Activated B cell treated with CpG ODN at 0.5 μM for 24 hours (primary cell): ENCODE measurements around the gene PARN. TPM values are rescaled to one million over a fixed set of nuclear protein-coding genes. Genes with fewer than 3 reads are reported as not detected.

Source experiments
- ATAC-seq: fragments of 200-7000 bp; cut with Tn5 transposase; one replicate; pipeline ENCODE4 v1.10.0; 2021; ENCODE audit warnings: low read depth, mild to moderate bottlenecking, moderate library complexity
- CTCF ChIA-PET: fragments of 350-600 bp; sonication (Branson Sonifier 250); formaldehyde crosslinking; loops from one replicate; lab custom pipeline; 2021; ENCODE audit warnings: antibody characterized with exemption; lab: Charles Lee
- POLR2A ChIA-PET: fragments of 350-600 bp; sonication (Branson Sonifier 250); formaldehyde crosslinking; loops from one replicate; lab custom pipeline; 2021; ENCODE audit warnings: antibody characterized with exemption; lab: Charles Lee
- DNase-seq: peaks from one replicate; pipeline ENCODE4 v3.0.0; 2022
- H3K27ac Mint-ChIP-seq: one replicate; pipeline ENCODE4 v1.8.0; 2020; ENCODE audit warnings: mixed read lengths
- H3K27me3 Mint-ChIP-seq: one replicate; pipeline ENCODE4 v1.8.0; 2021; ENCODE audit warnings: mixed read lengths
- H3K36me3 Mint-ChIP-seq: one replicate; pipeline ENCODE4 v1.8.0; 2021; ENCODE audit warnings: low read depth, mixed read lengths
- H3K4me1 Mint-ChIP-seq: one replicate; pipeline ENCODE4 v1.8.0; 2021; ENCODE audit warnings: mixed read lengths
- H3K4me3 Mint-ChIP-seq: one replicate; pipeline ENCODE4 v1.8.0; 2020; ENCODE audit warnings: mild to moderate bottlenecking, mixed read lengths
- H3K9me3 Mint-ChIP-seq: one replicate; pipeline ENCODE4 v1.8.0; 2020; ENCODE audit warnings: mixed read lengths
- intact Hi-C: fragments of 100-400 bp; cut with micrococcal nuclease; formaldehyde crosslinking; loops from one replicate; pipeline ENCODE4 v1.15.1; 2024
- total RNA-seq: library from RNA; stranded (reverse); gene quantifications from 2 replicates; pipeline ENCODE4 v1.2.3, GENCODE V29; 2022
- TF ChIP-seq, protein P1 (sequence below): fragments of 200-600 bp; IDR thresholded peaks from one replicate; pipeline ENCODE4 v1.8.0; 2022; ENCODE audit warnings: antibody characterized with exemption, mild to moderate bottlenecking

Gene PARN
- total RNA-seq, 1 donor from 2014 or later = 47.3 TPM

DNA sequence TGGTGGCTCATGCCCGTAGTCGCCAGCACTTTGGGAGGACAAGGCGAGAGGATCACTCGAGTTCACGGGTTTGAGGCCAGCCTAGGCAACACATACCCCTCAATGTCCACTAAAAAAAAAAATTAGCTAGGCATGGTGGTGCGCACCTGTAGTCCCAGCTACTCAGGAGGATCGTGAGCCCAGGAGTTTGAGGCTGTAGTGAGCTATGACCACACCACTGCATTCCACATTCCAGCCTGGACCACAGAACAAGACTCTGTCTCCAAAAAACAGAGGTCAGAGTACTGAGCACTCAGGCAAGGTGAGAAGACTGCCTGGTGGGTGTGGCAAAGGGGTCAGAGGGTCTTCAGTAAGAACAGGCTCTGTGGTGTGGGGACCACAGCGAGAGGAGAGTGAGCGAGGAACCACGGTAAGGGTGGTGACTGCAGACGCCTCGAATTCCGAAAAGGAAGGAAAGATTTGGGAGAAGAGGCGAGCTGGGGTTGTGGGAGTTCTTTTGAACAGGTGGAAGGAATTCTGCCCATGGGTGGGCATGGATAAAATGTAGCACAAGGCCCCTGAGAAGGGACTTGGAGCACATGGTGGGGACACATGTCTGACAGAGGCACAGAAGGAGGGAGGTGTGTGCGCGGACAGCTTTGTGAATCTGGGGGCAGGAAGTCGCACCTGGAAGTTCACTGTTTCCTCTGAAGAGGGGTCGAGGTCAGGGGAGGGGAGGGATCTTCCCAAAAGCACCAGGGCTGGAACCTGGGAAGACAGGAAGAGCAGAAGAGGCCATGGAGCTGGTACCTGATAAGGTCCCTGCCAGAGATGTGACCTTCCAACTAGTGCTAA is 134.6 kb downstream of the PARN start:
- no peak overlapping the region for H3K27ac Mint-ChIP-seq
- POLR2A ChIA-PET = no interaction called here
- intact Hi-C loops = no loop called here
- no peaks in the 10 kb centered on the region for H3K27me3 Mint-ChIP-seq
- H3K4me1 Mint-ChIP-seq = peaks cover 13% of the 10 kb centered on the region
- ATAC-seq = no peak
- DNase-seq = no peak
- peaks cover 30% of the 10 kb centered on the region for H3K36me3 Mint-ChIP-seq
- no peak overlapping the region for H3K4me3 Mint-ChIP-seq
- CTCF ChIA-PET = no interaction called here
- TF ChIP-seq, protein P1, sequence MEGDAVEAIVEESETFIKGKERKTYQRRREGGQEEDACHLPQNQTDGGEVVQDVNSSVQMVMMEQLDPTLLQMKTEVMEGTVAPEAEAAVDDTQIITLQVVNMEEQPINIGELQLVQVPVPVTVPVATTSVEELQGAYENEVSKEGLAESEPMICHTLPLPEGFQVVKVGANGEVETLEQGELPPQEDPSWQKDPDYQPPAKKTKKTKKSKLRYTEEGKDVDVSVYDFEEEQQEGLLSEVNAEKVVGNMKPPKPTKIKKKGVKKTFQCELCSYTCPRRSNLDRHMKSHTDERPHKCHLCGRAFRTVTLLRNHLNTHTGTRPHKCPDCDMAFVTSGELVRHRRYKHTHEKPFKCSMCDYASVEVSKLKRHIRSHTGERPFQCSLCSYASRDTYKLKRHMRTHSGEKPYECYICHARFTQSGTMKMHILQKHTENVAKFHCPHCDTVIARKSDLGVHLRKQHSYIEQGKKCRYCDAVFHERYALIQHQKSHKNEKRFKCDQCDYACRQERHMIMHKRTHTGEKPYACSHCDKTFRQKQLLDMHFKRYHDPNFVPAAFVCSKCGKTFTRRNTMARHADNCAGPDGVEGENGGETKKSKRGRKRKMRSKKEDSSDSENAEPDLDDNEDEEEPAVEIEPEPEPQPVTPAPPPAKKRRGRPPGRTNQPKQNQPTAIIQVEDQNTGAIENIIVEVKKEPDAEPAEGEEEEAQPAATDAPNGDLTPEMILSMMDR = no peak
- H3K9me3 Mint-ChIP-seq = no peaks in the 10 kb centered on the region

DNA sequence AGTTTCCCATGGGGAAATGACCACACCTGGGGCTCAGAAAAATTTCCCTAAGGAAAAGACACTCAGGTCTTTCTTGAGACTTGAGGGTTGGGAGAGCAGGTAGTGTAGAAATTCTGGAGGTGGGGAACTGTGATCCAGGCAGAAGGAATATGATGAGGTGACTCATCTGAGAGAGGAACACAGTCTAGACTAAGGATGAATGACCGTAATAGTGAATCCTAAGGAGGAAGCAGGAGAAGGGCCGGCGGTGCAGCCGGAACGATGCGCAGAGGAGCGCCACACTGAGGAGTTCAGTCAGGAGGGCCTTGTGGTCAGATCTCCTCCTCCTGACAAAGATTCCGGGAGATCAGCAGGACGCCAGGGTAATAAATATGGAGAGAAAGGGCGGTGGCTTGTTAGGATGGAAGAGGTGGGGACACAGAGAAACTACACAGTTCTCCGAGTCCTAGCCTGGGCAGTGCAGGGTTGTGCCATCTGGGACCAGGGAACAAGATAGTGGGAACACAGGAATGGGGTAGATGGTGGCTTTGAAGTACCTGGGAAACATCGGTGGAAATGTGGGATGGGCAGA is 135.6 kb downstream of the PARN start:
- H3K4me1 Mint-ChIP-seq = peaks cover 13% of the 10 kb centered on the region

DNA sequence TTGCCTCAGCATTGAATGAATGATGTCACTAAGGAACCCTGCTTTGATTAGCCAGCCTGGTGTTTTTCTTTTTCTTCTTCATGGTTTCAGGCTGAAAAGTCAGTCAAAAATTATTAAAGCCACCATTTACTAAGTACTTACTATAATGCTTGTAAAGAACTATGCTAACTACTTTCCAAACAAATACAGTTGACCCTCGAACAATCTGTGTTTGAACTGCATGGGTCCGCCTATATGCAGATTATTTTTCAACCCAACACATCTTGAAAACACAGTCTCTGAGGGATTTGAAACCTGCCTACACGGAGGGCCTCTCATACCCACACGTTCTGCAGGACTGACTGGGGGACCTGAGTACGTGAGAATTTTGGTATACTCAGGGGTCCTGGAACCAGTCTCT is 136.3 kb downstream of the PARN start:
- POLR2A ChIA-PET = no interaction called here
- H3K4me3 Mint-ChIP-seq = no peak overlapping the region
- peaks cover 32% of the 10 kb centered on the region for H3K36me3 Mint-ChIP-seq
- DNase-seq = no peak
- H3K4me1 Mint-ChIP-seq = peaks cover 15% of the 10 kb centered on the region
- TF ChIP-seq, protein P1 = no peak
- no peaks in the 10 kb centered on the region for H3K27me3 Mint-ChIP-seq
- intact Hi-C loops = no loop called here
- CTCF ChIA-PET = no interaction called here
- no peak for ATAC-seq
- H3K27ac Mint-ChIP-seq = no peak overlapping the region
- no peaks in the 10 kb centered on the region for H3K9me3 Mint-ChIP-seq

More for the DNA sequence above, 135.6 kb downstream of the PARN start:
- ATAC-seq (no peak), DNase-seq (no peak)
- Mint-ChIP-seq H3K27me3 (no peaks in the 10 kb centered on the region), H3K36me3 (peaks cover 31% of the 10 kb centered on the region), H3K9me3 (no peaks in the 10 kb centered on the region), H3K27ac (no peak overlapping the region), H3K4me3 (no peak overlapping the region)
- ChIA-PET CTCF (no interaction called here), POLR2A (no interaction called here)
- intact Hi-C loops = no loop called here
- TF ChIP-seq, protein P1 = no peak

DNA sequence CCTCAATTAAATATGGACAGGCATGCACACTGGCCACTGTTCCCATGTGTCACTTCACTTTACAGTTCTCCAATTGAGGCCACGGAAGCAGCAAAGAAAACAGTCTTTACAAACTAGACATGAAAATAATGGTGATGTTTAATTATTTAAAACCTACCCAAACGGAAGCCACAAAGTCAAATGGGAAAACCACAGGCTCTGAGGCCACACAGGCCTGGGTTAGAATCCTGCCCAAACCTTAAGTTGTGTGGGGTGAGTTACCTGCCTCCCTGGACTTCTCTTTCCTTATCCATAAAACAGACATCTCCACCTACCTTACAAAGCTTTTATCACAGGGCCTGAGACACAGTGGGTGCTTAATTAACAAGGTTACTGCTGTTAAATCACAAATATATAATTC is 137.4 kb downstream of the PARN start:
- ATAC-seq = no peak
- ChIA-PET CTCF (no interaction called here), POLR2A (no interaction called here)
- Mint-ChIP-seq H3K27me3 (no peaks in the 10 kb centered on the region), H3K27ac (no peak overlapping the region), H3K36me3 (peaks cover 29% of the 10 kb centered on the region), H3K9me3 (no peaks in the 10 kb centered on the region), H3K4me1 (peaks cover 16% of the 10 kb centered on the region), H3K4me3 (no peak overlapping the region)
- intact Hi-C loops = no loop called here
- DNase-seq = no peak
- TF ChIP-seq, protein P1 = no peak

DNA sequence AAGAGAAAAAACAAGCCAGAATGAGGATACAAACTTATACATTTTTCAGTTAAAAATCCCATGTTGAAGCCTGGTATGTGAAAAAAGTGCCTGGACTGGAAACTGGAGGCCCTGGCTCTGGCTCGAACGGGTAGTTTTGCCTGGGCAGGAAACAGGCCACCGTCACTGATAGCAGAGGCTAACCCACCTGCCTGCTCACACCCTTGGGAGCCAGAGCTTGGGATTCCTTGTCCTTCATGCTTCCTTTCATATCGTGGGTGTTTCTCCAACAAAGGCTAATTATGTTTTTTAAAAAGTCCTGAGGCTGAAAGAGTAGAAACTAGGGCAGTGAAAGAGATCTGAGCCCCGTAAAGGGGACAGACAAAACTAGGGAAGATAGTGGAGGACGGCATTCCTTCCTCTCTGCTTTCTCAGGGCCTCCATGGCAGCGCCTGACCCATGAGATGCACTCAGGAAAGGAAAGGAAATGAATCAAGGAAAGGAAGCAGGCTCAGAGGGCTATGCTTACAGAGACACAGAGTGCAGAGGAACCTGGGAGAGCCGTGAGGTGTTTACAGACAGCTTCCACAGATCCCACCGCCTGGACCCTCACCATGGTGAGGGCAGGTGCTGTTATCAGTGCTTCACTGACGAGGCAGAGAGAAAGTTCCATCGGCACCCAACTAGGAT is 138.1 kb downstream of the PARN start:
- no peak overlapping the region for H3K4me3 Mint-ChIP-seq
- H3K27ac Mint-ChIP-seq = no peak overlapping the region
- intact Hi-C loops = no loop called here
- H3K36me3 Mint-ChIP-seq = peaks cover 29% of the 10 kb centered on the region
- no peaks in the 10 kb centered on the region for H3K9me3 Mint-ChIP-seq
- ChIA-PET POLR2A (no interaction called here), CTCF (no interaction called here)
- TF ChIP-seq, protein P1 = no peak
- peaks cover 17% of the 10 kb centered on the region for H3K4me1 Mint-ChIP-seq
- DNase-seq = no peak
- no peaks in the 10 kb centered on the region for H3K27me3 Mint-ChIP-seq
- ATAC-seq = no peak
